ENCODE data around the gene OTOP2. TPM values are rescaled to one million over a fixed set of nuclear protein-coding genes. Genes with fewer than 3 reads are reported as not detected.

OTOP2 gene, protein sequence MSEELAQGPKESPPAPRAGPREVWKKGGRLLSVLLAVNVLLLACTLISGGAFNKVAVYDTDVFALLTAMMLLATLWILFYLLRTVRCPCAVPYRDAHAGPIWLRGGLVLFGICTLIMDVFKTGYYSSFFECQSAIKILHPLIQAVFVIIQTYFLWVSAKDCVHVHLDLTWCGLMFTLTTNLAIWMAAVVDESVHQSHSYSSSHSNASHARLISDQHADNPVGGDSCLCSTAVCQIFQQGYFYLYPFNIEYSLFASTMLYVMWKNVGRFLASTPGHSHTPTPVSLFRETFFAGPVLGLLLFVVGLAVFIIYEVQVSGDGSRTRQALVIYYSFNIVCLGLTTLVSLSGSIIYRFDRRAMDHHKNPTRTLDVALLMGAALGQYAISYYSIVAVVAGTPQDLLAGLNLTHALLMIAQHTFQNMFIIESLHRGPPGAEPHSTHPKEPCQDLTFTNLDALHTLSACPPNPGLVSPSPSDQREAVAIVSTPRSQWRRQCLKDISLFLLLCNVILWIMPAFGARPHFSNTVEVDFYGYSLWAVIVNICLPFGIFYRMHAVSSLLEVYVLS
- not detected for total RNA-seq

DNA sequence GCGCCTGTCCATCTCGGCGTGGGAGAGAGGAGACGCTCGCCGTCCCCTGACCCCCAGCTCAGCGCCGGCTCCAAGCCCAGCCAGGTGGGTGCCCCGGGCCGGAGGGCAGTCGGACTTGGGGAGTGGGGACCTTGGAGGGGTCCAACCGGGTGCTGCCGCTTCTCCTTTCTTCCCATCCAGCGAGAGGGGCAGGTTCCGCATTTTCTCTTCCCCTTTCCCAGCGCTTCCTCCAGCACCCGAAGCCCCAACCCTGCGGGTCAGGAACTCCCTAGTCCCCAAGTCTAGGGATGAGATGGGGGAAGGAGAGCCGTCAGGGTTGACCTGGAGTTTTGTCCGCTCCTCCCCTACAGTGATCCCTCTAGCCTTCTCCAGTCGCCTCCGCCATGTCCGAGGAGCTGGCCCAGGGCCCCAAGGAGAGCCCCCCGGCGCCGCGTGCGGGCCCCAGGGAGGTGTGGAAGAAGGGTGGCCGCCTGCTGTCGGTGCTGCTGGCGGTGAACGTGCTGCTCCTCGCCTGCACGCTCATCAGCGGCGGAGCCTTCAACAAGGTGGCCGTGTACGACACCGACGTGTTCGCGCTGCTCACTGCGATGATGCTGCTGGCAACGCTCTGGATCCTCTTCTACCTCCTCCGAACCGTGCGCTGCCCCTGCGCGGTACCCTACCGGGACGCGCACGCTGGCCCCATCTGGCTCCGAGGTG, at the start of gene OTOP2:
Gene OTOP2, plus strand, starts transcription at position 24 of the 699 bp plus-strand sequence. Its CDS starts 360 bp downstream, at position 384.
- no peak for TF ChIP-seq POLR2A (IDR thresholded peaks at IDR 0.05)
- TF ChIP-seq, protein P1, sequence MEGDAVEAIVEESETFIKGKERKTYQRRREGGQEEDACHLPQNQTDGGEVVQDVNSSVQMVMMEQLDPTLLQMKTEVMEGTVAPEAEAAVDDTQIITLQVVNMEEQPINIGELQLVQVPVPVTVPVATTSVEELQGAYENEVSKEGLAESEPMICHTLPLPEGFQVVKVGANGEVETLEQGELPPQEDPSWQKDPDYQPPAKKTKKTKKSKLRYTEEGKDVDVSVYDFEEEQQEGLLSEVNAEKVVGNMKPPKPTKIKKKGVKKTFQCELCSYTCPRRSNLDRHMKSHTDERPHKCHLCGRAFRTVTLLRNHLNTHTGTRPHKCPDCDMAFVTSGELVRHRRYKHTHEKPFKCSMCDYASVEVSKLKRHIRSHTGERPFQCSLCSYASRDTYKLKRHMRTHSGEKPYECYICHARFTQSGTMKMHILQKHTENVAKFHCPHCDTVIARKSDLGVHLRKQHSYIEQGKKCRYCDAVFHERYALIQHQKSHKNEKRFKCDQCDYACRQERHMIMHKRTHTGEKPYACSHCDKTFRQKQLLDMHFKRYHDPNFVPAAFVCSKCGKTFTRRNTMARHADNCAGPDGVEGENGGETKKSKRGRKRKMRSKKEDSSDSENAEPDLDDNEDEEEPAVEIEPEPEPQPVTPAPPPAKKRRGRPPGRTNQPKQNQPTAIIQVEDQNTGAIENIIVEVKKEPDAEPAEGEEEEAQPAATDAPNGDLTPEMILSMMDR (IDR thresholded peaks at IDR 0.05): no peak
- H3K9me3 ChIP-seq: no peaks in the 10 kb centered on the region
- no peaks in the 10 kb centered on the region for H3K36me3 ChIP-seq (replicated peaks in 1 of 2; ENCODE audit: insufficient read depth in 1 of 2, low read depth in 2 of 2)
- H3K4me1 ChIP-seq: peaks cover 28% of the 10 kb centered on the region
- H3K27me3 ChIP-seq: peaks cover 0 to 13% of the 10 kb centered on the region in 2 donors
- WGBS, 2 donors: 3 to 8% methylated on average over 29 to 54 of the region's 54 CpGs
- no peak for ATAC-seq
- H3K27ac ChIP-seq: no peak within 1 kb of the TSS
- intact Hi-C loops (cut with DNase I): no loop called here
- peak in 1 of 4 donors; percentile 43 for DNase-seq
- H3K4me3 ChIP-seq: no peak within 1 kb of the TSS

DNA sequence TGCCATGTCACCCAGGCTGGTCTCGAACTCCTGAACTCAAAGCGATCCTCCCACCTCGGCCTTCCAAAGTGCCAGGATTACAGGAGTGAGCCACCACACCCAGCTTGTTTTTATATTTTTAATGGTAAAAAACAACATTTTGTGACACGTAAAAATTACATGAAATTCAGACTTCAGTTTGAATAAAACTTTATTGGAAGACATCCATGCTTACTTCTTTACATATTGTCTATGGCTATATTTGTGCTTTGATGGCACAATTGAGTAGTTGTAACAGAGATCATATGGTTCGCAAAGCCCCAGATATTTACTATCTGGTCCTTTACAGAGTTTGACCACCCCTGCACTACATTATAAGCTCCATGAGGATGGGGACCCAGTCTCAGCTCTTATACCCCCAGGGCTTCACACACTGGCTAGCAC, 49.4 kb upstream of the OTOP2 start:
- intact Hi-C loops (cut with DNase I): no loop called here
- Histone ChIP-seq H3K36me3 (replicated peaks in 1 of 2; ENCODE audit: insufficient read depth in 1 of 2, low read depth in 2 of 2) (no peaks in the 10 kb centered on the region), H3K4me3 (no peak overlapping the region), H3K9me3 (no peaks in the 10 kb centered on the region), H3K4me1 (peaks cover 69% of the 10 kb centered on the region), H3K27me3 (no peaks in the 10 kb centered on the region), H3K27ac (peak overlapping the region in 3 of 4 donors; percentile 64 to 94 (median 94))
- no peak for ATAC-seq
- no peak for TF ChIP-seq POLR2A (IDR thresholded peaks at IDR 0.05)
- TF ChIP-seq, protein P1 (IDR thresholded peaks at IDR 0.05): no peak
- no peak for DNase-seq
- 95 to 96% methylated on average over 5 of the region's 5 CpGs for WGBS, 2 donors

DNA sequence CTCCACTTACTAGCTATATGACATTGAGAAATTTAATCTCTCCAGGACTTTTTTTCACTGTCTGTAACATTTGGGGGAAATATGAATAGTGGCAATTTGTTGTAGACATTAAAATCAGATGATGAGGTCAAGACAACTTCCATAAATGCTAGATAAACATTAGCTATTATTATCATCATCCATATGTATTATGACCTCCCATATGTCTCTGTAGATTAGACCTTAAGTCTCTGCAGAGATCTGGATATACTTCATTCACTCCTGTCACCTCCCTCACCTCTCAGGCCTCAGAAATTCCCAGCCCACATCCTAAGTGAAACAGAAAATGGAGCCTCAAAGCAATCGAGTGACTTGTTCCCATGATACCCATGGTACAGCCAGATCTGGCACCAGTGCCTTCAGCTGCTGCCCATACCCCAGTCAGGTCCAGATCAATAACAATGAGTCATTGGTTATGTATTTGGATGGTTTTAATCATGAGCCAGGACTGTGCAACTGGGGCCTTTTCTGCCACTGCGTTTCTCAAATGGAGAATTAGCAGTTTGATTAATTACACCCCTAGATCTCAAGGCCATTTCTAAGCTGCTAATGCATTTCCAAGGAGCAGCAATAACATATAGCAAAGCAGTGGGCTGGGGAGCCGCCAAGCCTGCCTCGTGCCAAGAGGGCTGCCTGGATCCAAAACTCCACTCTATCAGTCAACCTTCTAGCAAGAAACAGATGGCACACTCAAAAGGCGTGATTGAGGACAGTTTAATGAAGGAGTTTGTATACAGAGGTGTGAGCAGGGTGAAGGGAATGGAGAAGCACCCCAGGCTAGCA, 48.7 kb upstream of the OTOP2 start:
- TF ChIP-seq, protein P1 (IDR thresholded peaks at IDR 0.05): no peak
- peak in 1 of 3 donors; percentile 10 for TF ChIP-seq POLR2A (IDR thresholded peaks at IDR 0.05)
- H3K27me3 ChIP-seq: no peaks in the 10 kb centered on the region
- intact Hi-C loops (cut with DNase I): no loop called here
- peak overlapping the region; percentile 63 to 94 (median 65) for H3K27ac ChIP-seq
- ATAC-seq (peak; percentile 13), DNase-seq (peak; percentile 48 to 87 (median 64))
- H3K9me3 ChIP-seq: no peaks in the 10 kb centered on the region
- no peak overlapping the region for H3K4me3 ChIP-seq
- H3K4me1 ChIP-seq: peaks cover 69% of the 10 kb centered on the region
- no peaks in the 10 kb centered on the region for H3K36me3 ChIP-seq (replicated peaks in 1 of 2; ENCODE audit: insufficient read depth in 1 of 2, low read depth in 2 of 2)
- 31 to 33% methylated on average over 5 of the region's 5 CpGs for WGBS, 2 donors

DNA sequence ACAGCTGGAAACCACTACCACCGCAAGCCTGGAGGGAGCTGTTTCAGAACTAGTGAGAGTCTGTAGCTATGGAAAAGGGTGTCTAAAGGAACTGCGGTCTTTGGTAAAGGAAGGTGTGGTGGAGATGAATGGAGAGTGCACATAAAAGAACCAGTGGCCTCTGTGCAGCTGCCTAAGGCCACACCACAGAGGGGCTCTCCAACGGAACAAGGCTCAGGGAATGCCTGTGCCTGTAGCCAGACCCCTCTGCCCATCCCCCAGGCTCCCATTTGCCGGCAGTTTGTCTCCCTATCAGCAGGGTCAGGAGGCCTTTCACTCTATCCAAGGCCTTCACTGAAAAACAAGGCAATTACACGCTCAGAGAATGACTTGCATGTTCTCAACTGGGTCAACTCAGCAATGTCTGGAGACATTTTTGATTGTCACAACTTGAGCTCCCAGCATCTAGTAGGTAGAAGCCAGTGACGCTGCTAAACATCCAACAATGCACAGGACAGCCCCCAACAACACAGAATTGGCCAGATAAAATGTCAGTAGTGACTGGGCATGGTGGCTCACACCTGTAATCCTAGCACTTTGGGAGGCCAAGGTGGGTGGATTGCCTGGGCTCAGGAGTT, 48.0 kb upstream of the OTOP2 start:
- no peaks in the 10 kb centered on the region for H3K36me3 ChIP-seq (replicated peaks in 1 of 2; ENCODE audit: insufficient read depth in 1 of 2, low read depth in 2 of 2)
- no peak overlapping the region for H3K4me3 ChIP-seq
- DNase-seq (no peak), ATAC-seq (no peak)
- intact Hi-C loops (cut with DNase I): no loop called here
- peak overlapping the region; percentile 63 to 94 (median 65) for H3K27ac ChIP-seq
- no peaks in the 10 kb centered on the region for H3K27me3 ChIP-seq
- no peaks in the 10 kb centered on the region for H3K9me3 ChIP-seq
- H3K4me1 ChIP-seq: peaks cover 66% of the 10 kb centered on the region
- 59 to 80% methylated on average over 4 to 6 of the region's 6 CpGs for WGBS, 2 donors
- TF ChIP-seq, protein P1 (IDR thresholded peaks at IDR 0.05): no peak
- TF ChIP-seq POLR2A (IDR thresholded peaks at IDR 0.05): no peak
